Measurements from ENCODE around the gene CRYBA2. TPM values are rescaled to one million over a fixed set of nuclear protein-coding genes. Genes with fewer than 3 reads are reported as not detected.

The CRYBA2 gene
- polyA plus RNA-seq, 2 of the 4 experiments (the other 2 are of a cell fraction): not detected

GRCh38 chr2:218962859-218963492 is 30.2 kb downstream of the CRYBA2 start (continued):
- TF ChIP-seq GATA3 (IDR thresholded peaks at IDR 0.05; ENCODE audit: borderline replicate concordance): no peak
- TF ChIP-seq SMC3 (IDR thresholded peaks at IDR 0.05): no peak
- TF ChIP-seq KDM5A (IDR thresholded peaks at IDR 0.05): no peak
- TF ChIP-seq REST (IDR thresholded peaks at IDR 0.05): peak; percentile 98
- TF ChIP-seq FOXS1 (CRISPR knock-in tag; IDR thresholded peaks at IDR 0.05): no peak
- TF ChIP-seq ZC3H11A (IDR thresholded peaks at IDR 0.05): no peak
- no peak for TF ChIP-seq FOSL2 (IDR thresholded peaks at IDR 0.05)
- no peak for TF ChIP-seq FOSL2 (CRISPR knock-in tag; IDR thresholded peaks at IDR 0.05)
- TF ChIP-seq NFE2L2 (conservative IDR thresholded peaks at IDR 0.05; ENCODE audit: low read length): no peak
- TF ChIP-seq HOXB5 (CRISPR knock-in tag; IDR thresholded peaks at IDR 0.05): no peak
- no peak for TF ChIP-seq KDM1A (IDR thresholded peaks at IDR 0.05; ENCODE audit: low read depth)
- no peak for TF ChIP-seq MYC (IDR thresholded peaks at IDR 0.05; ENCODE audit: borderline replicate concordance, low read length)
- no peak for TF ChIP-seq ELK1 (IDR thresholded peaks at IDR 0.05; ENCODE audit: low read depth, low read length)
- peak; percentile 94 for TF ChIP-seq MAFK (IDR thresholded peaks at IDR 0.05; ENCODE audit: partially characterized antibody)
- 0 out of 2 replicates have a peak, but pooled peaks have one; percentile 41 for TF ChIP-seq RFX5 (IDR thresholded peaks at IDR 0.05)
- no peak for TF ChIP-seq PBX3 (IDR thresholded peaks at IDR 0.05)
- TF ChIP-seq SREBF2 (IDR thresholded peaks at IDR 0.05): no peak
- TF ChIP-seq MAX (IDR thresholded peaks at IDR 0.05): peak; percentile 42
- no peak for TF ChIP-seq RCOR1 (IDR thresholded peaks at IDR 0.05; ENCODE audit: low read depth, low read length)
- TF ChIP-seq TFCP2L1 (CRISPR knock-in tag; IDR thresholded peaks at IDR 0.05): no peak
- no peak for TF ChIP-seq EHF (CRISPR knock-in tag; IDR thresholded peaks at IDR 0.05)
- no peak for TF ChIP-seq ATOH8 (CRISPR knock-in tag; IDR thresholded peaks at IDR 0.05; ENCODE audit: low read depth)
- no peak for TF ChIP-seq FOSB (CRISPR knock-in tag; IDR thresholded peaks at IDR 0.05)
- TF ChIP-seq BCL3 (IDR thresholded peaks at IDR 0.05): no peak
- no peak for TF ChIP-seq CEBPB (IDR thresholded peaks at IDR 0.05)
- peak; percentile 96 for TF ChIP-seq EHMT2 (IDR thresholded peaks at IDR 0.05; ENCODE audit: low read depth)
- TF ChIP-seq NR3C1 (IDR thresholded peaks at IDR 0.05): no peak
- no peak; the same call in 1 of the 2 replicates for TF ChIP-seq E2F6 (IDR thresholded peaks at IDR 0.05; ENCODE audit: borderline replicate concordance, low read depth)
- no peak for TF ChIP-seq CHD2 (IDR thresholded peaks at IDR 0.05; ENCODE audit: low read length, partially characterized antibody)

All from A549 (cell line).